Endothelial cell (in vitro differentiated cells): ENCODE results near the gene IGFBPL1. TPM values are rescaled to one million over a fixed set of nuclear protein-coding genes. Genes with fewer than 3 reads are reported as not detected.
A peak's percentile ranks its signal among the peaks of the same experiment; 100 is the strongest.

Source experiments
- DNase-seq: peaks from one replicate; pipeline ENCODE4 v3.0.0; 2021; ENCODE audit warnings: low spot score
- H3K27ac Mint-ChIP-seq: one replicate; pipeline ENCODE4 v1.8.0; 2021; ENCODE audit warnings: mixed read lengths, inconsistent platforms; ENCODE audit not compliant: unreplicated experiment
- H3K27me3 Mint-ChIP-seq: one replicate; pipeline ENCODE4 v1.8.0; 2021; ENCODE audit warnings: mild to moderate bottlenecking, moderate library complexity, mixed read lengths, inconsistent platforms; ENCODE audit not compliant: unreplicated experiment
- H3K36me3 Mint-ChIP-seq: one replicate; pipeline ENCODE4 v1.8.0; 2021; ENCODE audit warnings: mild to moderate bottlenecking, low read depth, mixed read lengths, inconsistent platforms; ENCODE audit not compliant: unreplicated experiment
- H3K4me1 Mint-ChIP-seq: one replicate; pipeline ENCODE4 v1.8.0; 2021; ENCODE audit warnings: mild to moderate bottlenecking, mixed read lengths, inconsistent platforms; ENCODE audit not compliant: unreplicated experiment
- H3K4me3 Mint-ChIP-seq: one replicate; pipeline ENCODE4 v1.8.0; 2021; ENCODE audit warnings: mild to moderate bottlenecking, mixed read lengths, inconsistent platforms; ENCODE audit not compliant: unreplicated experiment
- H3K9me3 Mint-ChIP-seq: one replicate; pipeline ENCODE4 v1.8.0; 2021; ENCODE audit warnings: mixed read lengths, inconsistent platforms; ENCODE audit not compliant: unreplicated experiment
- CTCF ChIP-seq: fragments of 200-600 bp; sonication (generic); IDR thresholded peaks from one replicate; pipeline ENCODE4 v1.5.0; 2021; ENCODE audit warnings: antibody characterized with exemption; ENCODE audit not compliant: unreplicated experiment
- total RNA-seq: library from RNA; stranded (reverse); fragmentation: NEBNext Ultra II Directional; extraction: Animal tissue kit (Norgen Biotek cat#: 25700); gene quantifications from one replicate; pipeline ENCODE4 v1.2.1, GENCODE V29; 2021; ENCODE audit not compliant: unreplicated experiment

Gene IGFBPL1
- total RNA-seq, 1 donor from 2014 or later: 9.1 TPM

DNA sequence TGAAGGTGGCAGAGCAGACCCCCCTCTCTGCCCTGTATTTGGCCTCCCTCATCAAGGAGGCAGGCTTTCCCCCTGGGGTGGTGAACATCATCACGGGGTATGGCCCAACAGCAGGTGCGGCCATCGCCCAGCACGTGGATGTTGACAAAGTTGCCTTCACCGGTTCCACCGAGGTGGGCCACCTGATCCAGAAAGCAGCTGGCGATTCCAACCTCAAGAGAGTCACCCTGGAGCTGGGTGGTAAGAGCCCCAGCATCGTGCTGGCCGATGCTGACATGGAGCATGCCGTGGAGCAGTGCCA lies 27.9 kb downstream of the IGFBPL1 start:
- peaks cover 1% of the 10 kb centered on the region for H3K27me3 Mint-ChIP-seq
- peak overlapping the region; percentile 47 for H3K4me3 Mint-ChIP-seq
- no peaks in the 10 kb centered on the region for H3K9me3 Mint-ChIP-seq
- H3K27ac Mint-ChIP-seq: no peak overlapping the region
- TF ChIP-seq CTCF: no peak
- peaks cover 19% of the 10 kb centered on the region for H3K36me3 Mint-ChIP-seq
- H3K4me1 Mint-ChIP-seq: peaks cover 15% of the 10 kb centered on the region
- DNase-seq: no peak

DNA sequence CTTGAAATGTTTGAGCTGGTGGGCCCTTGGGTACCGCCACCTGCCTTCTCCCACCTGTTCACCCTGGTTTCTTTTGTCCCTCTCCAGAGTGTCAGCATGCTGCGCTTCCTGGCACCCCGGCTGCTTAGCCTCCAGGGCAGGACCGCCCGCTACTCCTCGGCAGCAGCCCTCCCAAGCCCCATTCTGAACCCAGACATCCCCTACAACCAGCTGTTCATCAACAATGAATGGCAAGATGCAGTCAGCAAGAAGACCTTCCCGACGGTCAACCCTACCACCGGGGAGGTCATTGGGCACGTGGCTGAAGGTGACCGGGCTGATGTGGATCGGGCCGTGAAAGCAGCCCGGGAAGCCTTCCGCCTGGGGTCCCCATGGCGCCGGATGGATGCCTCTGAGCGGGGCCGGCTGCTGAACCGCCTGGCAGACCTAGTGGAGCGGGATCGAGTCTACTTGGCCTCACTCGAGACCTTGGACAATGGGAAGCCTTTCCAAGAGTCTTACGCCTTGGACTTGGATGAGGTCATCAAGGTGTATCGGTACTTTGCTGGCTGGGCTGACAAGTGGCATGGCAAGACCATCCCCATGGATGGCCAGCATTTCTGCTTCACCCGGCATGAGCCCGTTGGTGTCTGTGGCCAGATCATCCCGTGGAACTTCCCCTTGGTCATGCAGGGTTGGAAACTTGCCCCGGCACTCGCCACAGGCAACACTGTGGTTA lies 28.4 kb downstream of the IGFBPL1 start:
- H3K36me3 Mint-ChIP-seq: peaks cover 19% of the 10 kb centered on the region
- H3K9me3 Mint-ChIP-seq: no peaks in the 10 kb centered on the region
- H3K27me3 Mint-ChIP-seq: peaks cover 1% of the 10 kb centered on the region
- H3K4me3 Mint-ChIP-seq: no peak overlapping the region
- H3K27ac Mint-ChIP-seq: no peak overlapping the region
- no peak for DNase-seq
- H3K4me1 Mint-ChIP-seq: peaks cover 14% of the 10 kb centered on the region
- TF ChIP-seq CTCF: no peak

GRCh38 chr9:38394416-38394815 lies 29.8 kb downstream of the IGFBPL1 start:
- no peak overlapping the region for H3K4me3 Mint-ChIP-seq
- no peaks in the 10 kb centered on the region for H3K9me3 Mint-ChIP-seq
- H3K27me3 Mint-ChIP-seq: peaks cover 1% of the 10 kb centered on the region
- H3K27ac Mint-ChIP-seq: no peak overlapping the region
- peaks cover 19% of the 10 kb centered on the region for H3K36me3 Mint-ChIP-seq
- no peak for TF ChIP-seq CTCF
- DNase-seq: no peak
- peaks cover 12% of the 10 kb centered on the region for H3K4me1 Mint-ChIP-seq

- Mint-ChIP-seq H3K27me3 (peaks cover 3% of the 10 kb centered on the region), H3K36me3 (peaks cover 19% of the 10 kb centered on the region), H3K9me3 (no peaks in the 10 kb centered on the region), H3K4me1 (peaks cover 12% of the 10 kb centered on the region), H3K27ac (peak overlapping the region; percentile 90), H3K4me3 (peak overlapping the region; percentile 97)
- DNase-seq: no peak
- TF ChIP-seq CTCF: no peak
Measured at GRCh38 chr9:38393128-38393796, 31.0 kb downstream of the IGFBPL1 start.
